Lower leg skin (tissue), 4 donors: Measurements from ENCODE around the gene WWC1. TPM values are rescaled to one million over a fixed set of nuclear protein-coding genes. Genes with fewer than 3 reads are reported as not detected.
"Not testable (repeated sequence)": the region's sequence is repeated elsewhere in the genome, so short reads cannot be mapped to it uniquely, and the experiment has no call there.

ENCODE experiments used
- DNase-seq, 2 donors: peaks; one replicate each; pipeline ENCODE4 v3.0.0-alpha.2; 2019; ENCODE audit warnings: low spot score in 2 of 2
- H3K4me3 ChIP-seq: fragments of 200-600 bp; sonication (generic); 2 replicates; pipeline ENCODE4 v1.5.1; 2017; ENCODE audit warnings: mild to moderate bottlenecking, low read depth; ENCODE audit not compliant: poor library complexity, severe bottlenecking
- CTCF ChIP-seq, 3 donors: fragments of 450-650 bp; IDR thresholded peaks; one replicate each; pipeline ENCODE4 v1.5.1; 2016; ENCODE audit warnings: antibody characterized with exemption in 3 of 3, mild to moderate bottlenecking in 3 of 3, moderate library complexity in 2 of 3
- POLR2A ChIP-seq, 2 donors: fragments of 450-650 bp; IDR thresholded peaks; one replicate each; pipeline ENCODE4 v1.6.1; 2016 to 2017; ENCODE audit warnings: antibody characterized with exemption in 2 of 2, mild to moderate bottlenecking in 1 of 2, moderate library complexity in 1 of 2
- WGBS, 2 donors: methylation state at CpG; one replicate each; pipeline ENCODE4 v1.1.5; 2018; 5-methylcytosine and 5-hydroxymethylcytosine counted together
- intact Hi-C: fragments of 100-400 bp; cut with DNase I; formaldehyde crosslinking; loops from one replicate; pipeline ENCODE4 v1.15.0; 2023; ENCODE audit warnings: low total_unique reads
- total RNA-seq, 4 donors: library from RNA; depleted of rRNA; stranded (reverse); fragments of >200 nt; gene quantifications; one replicate each; pipeline ENCODE4 v1.1.0, GENCODE V29; 2016

The WWC1 gene
- total RNA-seq, 4 donors from 2014 or later = 23.5 to 57.0 (median 30.0) TPM

- no peak overlapping the region for H3K4me3 ChIP-seq
- intact Hi-C loops = no loop called here
- WGBS, 2 donors = 72 to 75% methylated on average over 5 of the region's 5 CpGs
- no peak for DNase-seq
- no peak for TF ChIP-seq CTCF (IDR thresholded peaks at IDR 0.05)
- no peak for TF ChIP-seq POLR2A (IDR thresholded peaks at IDR 0.05)
Measured at GRCh38 chr5:168275940-168276339, 15.5 kb upstream of the WWC1 start.

GRCh38 chr5:168282120-168282519 is 9.3 kb upstream of the WWC1 start:
- no peak overlapping the region for H3K4me3 ChIP-seq
- intact Hi-C loops = no loop called here
- no peak for DNase-seq
- TF ChIP-seq CTCF (IDR thresholded peaks at IDR 0.05) (no peak), POLR2A (IDR thresholded peaks at IDR 0.05) (no peak)
- WGBS, 2 donors = 35 to 37% methylated on average over 7 of the region's 7 CpGs

GRCh38 chr5:168284809-168285208 is 6.6 kb upstream of the WWC1 start:
- TF ChIP-seq POLR2A (IDR thresholded peaks at IDR 0.05) (no peak), CTCF (IDR thresholded peaks at IDR 0.05) (no peak)
- WGBS, 2 donors = 83 to 89% methylated on average over 4 of the region's 4 CpGs
- no peak for DNase-seq
- H3K4me3 ChIP-seq = no peak overlapping the region
- intact Hi-C loops = no loop called here

GRCh38 chr5:168285696-168286095 is 5.7 kb upstream of the WWC1 start:
- WGBS, 2 donors = 24 to 34% methylated on average over 2 of the region's 2 CpGs
- no peak for DNase-seq
- intact Hi-C loops = no loop called here
- TF ChIP-seq POLR2A (IDR thresholded peaks at IDR 0.05) = no peak
- TF ChIP-seq CTCF (IDR thresholded peaks at IDR 0.05) = no peak
- no peak overlapping the region for H3K4me3 ChIP-seq

GRCh38 chr5:168286386-168286785 is 5.1 kb upstream of the WWC1 start:
- TF ChIP-seq POLR2A (IDR thresholded peaks at IDR 0.05) (no peak), CTCF (IDR thresholded peaks at IDR 0.05) (no peak)
- no peak overlapping the region for H3K4me3 ChIP-seq
- no peak for DNase-seq
- 40 to 43% methylated on average over 6 of the region's 6 CpGs for WGBS, 2 donors
- intact Hi-C loops = no loop called here

- DNase-seq, intact Hi-C loops, H3K4me3 ChIP-seq: not testable (repeated sequence)
- WGBS, 2 donors = 87 to 95% methylated on average over 5 of the region's 5 CpGs
Measured at GRCh38 chr5:168286863-168287262, 4.6 kb upstream of the WWC1 start.
